HG03108 (cell line): Measurements from ENCODE around the gene ZNF557.
"Not testable (repeated sequence)": the region's sequence is repeated elsewhere in the genome, so short reads cannot be mapped to it uniquely, and the experiment has no call there.

Source experiments
- ATAC-seq: cut with Tn5 transposase; IDR thresholded peaks from one replicate; pipeline ENCODE4 v1.9.1; 2021; ENCODE audit warnings: moderate library complexity; ENCODE audit not compliant: unreplicated experiment

ZNF557 gene

DNA sequence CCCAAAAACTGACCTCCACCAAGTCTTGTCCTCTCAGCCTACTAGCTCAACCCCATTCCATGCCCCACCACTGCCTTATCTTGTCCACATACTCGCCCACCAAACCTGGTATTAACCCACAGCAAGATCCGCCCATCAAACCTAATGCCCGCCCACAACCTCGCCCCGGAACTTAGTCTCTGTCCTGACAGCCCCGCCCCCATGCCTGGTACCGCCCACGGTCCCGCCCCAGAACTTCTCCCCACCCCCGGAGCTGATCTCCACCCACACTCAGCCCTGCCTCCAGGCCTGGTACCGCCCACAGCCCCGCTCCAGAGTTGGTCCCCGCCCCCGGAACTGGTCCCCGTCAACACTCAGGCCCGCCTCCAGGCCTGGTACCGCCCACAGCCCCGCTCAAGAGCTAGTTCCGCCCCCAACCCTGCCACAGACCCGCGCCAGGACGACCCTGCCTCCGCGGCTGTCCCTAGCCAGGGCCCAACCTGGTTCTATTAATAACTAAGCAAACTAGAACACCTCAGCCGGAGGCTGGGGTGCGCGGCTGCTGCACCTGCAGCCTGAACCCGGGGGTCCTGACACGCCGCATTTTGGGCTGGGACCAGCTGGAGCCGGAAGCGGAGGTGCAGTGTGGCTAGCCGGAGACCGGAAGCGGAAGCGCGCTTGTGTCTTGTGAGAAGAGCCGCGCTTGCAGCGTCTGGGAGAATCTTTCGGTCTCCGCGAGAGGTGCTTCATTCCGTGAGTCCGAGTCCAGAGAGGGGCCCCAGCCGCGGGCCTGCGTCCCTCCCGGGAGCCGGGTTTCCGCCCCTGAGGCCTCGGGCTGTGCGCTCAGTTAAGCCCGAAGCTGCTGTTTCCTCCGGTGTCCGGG, at the start of gene ZNF557:
Gene ZNF557, plus strand, starts transcription at position 662 of the 862 bp plus-strand sequence. CDS start 5,372 bp downstream, outside the sequence.
- peak; percentile 94 for ATAC-seq

DNA sequence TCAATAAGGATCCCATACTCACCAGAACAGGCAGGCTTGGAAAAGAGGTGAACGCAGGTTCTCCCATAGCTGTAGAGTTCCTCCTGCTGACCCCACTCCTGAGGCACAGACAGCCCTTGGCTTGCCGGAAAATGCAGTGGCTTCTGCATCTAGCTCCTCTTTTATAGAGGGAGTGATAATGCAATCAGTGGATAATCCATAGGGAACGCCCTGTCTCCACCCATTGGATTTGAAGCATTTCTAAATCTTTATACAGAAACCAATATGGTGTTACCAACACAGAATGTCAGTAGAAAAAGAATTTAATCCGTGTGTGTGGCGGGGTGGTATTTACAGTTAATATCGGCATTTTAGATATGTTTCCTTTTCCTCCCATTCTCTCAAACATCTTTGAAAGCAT, 48.2 kb upstream of the ZNF557 start, which contains the start of gene MBD3L2B:
Gene MBD3L2B, minus strand, starts transcription at position 101 of the 400 bp plus-strand sequence. Its CDS starts 34 bp downstream, at position 67.
- ATAC-seq = not testable (repeated sequence)

DNA sequence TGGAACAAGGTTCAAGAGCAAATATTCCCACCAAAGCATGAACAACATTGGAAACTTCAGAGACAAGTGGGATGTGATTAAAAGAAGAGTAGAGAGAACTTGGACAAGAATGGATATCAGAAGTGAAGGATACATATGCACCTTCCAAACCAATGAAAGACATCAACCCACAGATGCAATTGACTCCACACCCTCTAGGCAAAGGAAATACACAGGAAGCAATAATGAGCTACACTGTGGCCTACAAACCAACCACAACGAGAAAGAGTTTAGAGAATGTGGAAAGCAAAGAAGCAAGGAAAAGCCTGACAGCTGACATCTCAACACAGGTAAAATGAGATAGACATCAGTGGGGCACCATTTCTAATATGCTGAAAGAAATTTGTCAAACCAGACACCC, 40.7 kb upstream of the ZNF557 start:
- ATAC-seq = not testable (repeated sequence)

DNA sequence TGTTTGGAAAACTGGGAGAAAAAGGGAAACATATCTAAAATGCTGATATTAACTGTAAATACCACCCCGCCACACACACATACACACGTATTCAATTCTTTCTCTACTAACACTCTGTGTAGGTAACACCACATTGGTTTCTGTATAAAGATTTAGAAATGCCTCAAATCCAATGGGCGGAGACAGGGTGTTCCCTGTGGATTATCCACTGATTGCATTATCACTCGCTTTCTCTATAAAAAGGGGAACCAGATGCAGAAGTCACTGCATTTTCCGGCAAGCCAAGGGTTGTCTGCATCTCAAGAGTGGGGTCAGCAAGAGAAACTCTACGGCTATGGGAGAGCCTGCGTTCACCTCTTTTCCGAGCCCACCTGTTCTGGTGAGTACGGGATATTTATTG, 39.2 kb upstream of the ZNF557 start, which contains the start of gene MBD3L5:
Gene MBD3L5, plus strand, starts transcription at position 301 of the 400 bp plus-strand sequence. Its CDS starts 34 bp downstream, at position 335.
- ATAC-seq = not testable (repeated sequence)

DNA sequence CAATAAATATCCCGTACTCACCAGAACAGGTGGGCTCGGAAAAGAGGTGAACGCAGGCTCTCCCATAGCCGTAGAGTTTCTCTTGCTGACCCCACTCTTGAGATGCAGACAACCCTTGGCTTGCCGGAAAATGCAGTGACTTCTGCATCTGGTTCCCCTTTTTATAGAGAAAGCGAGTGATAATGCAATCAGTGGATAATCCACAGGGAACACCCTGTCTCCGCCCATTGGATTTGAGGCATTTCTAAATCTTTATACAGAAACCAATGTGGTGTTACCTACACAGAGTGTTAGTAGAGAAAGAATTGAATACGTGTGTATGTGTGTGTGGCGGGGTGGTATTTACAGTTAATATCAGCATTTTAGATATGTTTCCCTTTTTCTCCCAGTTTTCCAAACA, 29.4 kb upstream of the ZNF557 start, which contains the start of gene MBD3L4:
Gene MBD3L4, minus strand, starts transcription at position 101 of the 400 bp plus-strand sequence. Its CDS starts 35 bp downstream, at position 66.
- ATAC-seq = not testable (repeated sequence)

DNA sequence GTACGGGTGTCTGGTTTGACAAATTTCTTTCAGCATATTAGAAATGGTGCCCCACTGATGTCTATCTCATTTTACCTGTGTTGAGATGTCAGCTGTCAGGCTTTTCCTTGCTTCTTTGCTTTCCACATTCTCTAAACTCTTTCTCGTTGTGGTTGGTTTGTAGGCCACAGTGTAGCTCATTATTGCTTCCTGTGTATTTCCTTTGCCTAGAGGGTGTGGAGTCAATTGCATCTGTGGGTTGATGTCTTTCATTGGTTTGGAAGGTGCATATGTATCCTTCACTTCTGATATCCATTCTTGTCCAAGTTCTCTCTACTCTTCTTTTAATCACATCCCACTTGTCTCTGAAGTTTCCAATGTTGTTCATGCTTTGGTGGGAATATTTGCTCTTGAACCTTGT, 27.9 kb upstream of the ZNF557 start:
- ATAC-seq = not testable (repeated sequence)

DNA sequence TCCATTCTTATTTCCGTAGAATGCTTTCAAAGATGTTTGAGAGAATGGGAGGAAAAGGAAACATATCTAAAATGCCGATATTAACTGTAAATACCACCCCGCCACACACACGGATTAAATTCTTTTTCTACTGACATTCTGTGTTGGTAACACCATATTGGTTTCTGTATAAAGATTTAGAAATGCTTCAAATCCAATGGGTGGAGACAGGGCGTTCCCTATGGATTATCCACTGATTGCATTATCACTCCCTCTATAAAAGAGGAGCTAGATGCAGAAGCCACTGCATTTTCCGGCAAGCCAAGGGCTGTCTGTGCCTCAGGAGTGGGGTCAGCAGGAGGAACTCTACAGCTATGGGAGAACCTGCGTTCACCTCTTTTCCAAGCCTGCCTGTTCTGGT, 20.5 kb upstream of the ZNF557 start, which contains the start of gene MBD3L2:
Gene MBD3L2, plus strand, starts transcription at position 301 of the 400 bp plus-strand sequence. Its CDS starts 53 bp downstream, at position 354.
- ATAC-seq = not testable (repeated sequence)

DNA sequence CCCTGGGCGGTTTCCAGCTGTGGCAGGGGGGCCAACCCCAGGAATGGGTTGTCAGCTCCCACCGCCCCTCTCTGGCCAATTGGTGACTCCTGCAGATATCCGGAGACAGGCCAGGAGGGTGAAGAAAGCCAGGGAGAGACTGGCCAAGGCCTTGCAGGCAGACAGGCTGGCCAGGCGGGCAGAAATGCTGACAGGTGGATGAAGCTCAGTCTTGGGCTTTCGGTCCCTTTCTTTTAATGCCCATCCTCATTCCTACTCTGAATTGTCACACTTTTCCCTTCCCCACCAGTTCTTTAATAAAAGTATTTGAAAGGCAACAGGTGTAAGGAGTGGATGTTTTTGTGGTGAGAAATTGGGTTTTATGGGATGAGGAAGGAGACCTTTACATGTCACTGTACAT, 18.1 kb upstream of the ZNF557 start:
- not testable (repeated sequence) for ATAC-seq

DNA sequence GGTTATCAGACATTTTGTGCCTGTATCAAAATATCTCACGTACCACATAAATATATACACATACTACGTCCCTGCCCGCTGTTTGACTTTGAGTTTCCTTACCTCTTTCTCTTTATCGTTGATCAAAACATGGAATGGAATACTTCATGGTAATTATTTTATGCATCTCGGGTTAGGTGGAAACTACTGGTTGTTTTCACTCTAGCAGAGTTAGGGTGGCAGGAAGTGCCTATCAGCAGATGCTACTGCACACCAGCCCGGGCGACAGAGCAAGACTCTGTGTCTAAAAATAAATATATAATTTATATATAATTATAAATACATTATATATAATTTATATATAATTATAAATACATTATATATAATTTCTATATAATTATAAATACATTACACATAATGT, 16.6 kb upstream of the ZNF557 start:
- not testable (repeated sequence) for ATAC-seq

DNA sequence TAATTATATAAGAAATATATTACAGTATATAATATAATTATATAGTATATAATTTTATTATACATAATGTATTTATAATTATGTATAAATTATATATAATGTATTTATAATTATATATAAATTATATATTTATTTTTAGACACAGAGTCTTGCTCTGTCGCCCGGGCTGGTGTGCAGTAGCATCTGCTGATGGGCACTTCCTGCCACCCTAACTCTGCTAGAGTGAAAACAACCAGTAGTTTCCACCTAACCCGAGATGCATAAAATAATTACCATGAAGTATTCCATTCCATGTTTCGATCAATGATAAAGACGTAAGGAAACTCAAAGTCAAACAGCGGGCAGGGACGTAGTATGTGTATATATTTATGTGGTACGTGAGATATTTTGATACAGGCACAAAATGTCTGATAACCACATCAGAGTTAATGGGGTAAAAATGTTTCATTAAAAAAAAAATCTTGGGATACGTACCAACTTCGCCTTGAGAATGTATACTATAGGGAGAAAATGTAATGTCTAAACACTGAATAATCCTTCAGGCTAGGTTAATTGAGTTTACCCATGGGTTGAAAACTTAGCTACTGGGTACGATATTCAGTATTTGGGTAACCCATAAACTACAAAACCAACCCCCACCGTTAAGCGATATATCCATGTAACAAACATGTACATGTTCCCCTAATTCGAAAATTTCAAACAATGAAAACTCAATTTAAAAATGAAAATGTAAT, 14.7 kb upstream of the ZNF557 start:
- not testable (repeated sequence) for ATAC-seq

DNA sequence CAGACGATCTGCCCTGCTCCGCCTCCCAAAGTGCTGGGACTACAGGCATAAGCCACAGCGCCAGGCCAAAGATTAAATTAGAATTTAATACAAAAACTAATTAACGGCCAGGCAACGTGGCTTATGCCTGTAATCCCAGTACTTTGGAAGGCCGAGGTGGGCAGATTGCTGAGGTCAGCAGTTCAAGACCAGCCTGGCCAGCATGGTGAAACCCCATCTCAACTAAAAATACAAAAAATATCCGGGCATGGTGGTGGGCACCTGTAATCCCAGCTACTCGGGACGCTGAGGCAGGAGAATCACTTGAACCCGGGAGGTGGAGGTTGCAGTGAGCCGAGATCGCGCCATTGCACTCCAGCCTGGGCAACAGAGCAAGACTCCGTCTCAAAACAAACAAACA, 13.8 kb upstream of the ZNF557 start:
- not testable (repeated sequence) for ATAC-seq

DNA sequence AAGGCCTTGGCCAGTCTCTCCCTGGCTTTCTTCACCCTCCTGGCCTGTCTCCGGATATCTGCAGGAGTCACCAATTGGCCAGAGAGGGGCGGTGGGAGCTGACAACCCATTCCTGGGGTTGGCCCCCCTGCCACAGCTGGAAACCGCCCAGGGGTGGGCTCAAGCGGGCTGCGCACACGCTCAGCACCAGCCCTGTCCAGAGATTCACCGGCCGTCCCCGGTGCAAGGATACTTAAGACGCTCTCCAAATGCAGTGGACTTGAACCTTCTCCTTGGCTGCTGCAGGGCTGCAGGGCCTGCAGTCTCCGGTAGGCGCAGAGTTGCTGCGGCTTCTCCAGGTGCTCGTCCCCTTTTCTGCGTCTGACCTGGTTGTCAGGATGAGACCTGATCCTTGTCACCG, 13.1 kb upstream of the ZNF557 start:
- not testable (repeated sequence) for ATAC-seq

DNA sequence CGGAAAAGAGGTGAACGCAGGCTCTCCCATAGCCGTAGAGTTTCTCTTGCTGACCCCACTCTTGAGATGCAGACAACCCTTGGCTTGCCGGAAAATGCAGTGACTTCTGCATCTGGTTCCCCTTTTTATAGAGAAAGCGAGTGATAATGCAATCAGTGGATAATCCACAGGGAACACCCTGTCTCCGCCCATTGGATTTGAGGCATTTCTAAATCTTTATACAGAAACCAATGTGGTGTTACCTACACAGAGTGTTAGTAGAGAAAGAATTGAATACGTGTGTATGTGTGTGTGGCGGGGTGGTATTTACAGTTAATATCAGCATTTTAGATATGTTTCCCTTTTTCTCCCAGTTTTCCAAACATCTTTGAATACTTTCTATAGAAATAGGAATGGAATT, 10.9 kb upstream of the ZNF557 start, which contains the start of gene MBD3L3:
Gene MBD3L3, minus strand, starts transcription at position 101 of the 400 bp plus-strand sequence. Its CDS starts 71 bp downstream, at position 30.
- not testable (repeated sequence) for ATAC-seq

DNA sequence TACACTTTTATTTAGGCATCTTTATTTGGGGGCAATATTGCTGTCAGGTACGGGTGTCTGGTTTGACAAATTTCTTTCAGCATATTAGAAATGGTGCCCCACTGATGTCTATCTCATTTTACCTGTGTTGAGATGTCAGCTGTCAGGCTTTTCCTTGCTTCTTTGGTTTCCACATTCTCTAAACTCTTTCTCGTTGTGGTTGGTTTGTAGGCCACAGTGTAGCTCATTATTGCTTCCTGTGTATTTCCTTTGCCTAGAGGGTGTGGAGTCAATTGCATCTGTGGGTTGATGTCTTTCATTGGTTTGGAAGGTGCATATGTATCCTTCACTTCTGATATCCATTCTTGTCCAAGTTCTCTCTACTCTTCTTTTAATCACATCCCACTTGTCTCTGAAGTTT, 9.5 kb upstream of the ZNF557 start:
- not testable (repeated sequence) for ATAC-seq

DNA sequence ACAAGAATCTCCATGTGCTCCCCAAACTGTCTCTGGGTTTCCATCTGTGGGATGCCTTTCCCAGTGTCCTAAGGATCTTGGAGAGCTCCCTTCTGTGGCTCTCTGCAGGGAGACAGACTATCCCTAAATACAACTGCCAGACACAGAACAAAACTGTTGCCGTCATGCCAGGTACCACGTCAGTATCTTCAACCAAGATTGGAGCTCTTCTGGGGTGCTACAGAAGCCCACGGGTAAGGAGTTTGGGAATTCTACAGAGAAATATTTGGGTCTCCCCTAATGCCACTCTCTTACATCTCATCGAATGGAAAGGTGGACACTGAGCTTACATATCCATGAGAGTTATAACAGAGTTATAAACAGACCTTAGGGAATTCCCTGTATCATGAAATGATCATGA, 6.2 kb upstream of the ZNF557 start:
- ATAC-seq = no peak

DNA sequence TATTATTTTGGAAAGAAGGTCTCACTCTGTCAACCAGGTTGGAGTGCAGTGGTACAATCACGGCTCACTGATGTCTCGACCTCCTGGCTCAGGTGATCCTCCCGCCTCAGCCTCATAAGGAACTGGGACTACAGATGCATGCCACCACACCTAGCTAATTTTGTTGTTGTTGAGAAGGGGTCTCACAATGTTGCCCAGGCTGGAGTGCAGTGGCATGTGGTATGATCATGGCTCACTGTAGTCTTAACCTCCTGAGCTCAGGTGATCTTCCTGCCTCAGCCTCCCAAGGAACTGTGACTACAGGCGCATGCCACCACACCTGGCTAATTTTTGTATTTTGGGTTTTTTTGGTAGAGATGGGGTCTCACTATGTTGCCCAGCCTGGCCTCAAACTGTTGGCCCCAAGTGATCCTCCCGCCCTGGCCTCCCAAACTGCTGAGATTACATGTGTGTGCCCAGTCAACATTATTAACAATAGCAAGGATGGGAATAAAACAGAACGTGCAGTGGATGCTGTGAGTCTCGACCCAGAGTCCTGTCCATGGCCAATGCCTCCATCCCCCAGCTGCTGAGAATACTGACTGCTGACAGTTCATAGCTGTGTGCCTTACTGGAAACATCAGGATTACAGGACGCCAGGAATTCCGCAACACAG, 5.6 kb upstream of the ZNF557 start:
- ATAC-seq = no peak

DNA sequence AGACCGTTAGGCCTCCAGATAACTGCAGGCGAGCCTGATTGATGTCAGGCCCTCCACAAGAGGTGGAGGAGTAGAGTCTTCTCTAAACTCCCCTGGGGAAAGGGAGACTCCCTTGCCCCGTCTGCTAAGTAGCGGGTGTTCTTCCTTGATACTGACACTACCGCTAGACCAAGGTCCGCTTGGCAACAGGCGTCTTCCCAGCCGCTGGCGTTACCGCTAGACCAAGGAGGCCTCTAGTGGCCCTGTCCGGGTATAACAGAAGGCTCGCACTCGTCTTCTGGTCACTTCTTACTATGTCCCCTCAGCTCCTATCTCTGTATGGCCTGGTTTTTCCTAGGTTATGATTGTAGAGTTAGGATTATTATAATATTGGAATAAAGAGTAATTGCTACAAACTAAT, 2.4 kb upstream of the ZNF557 start:
- ATAC-seq = not testable (repeated sequence)

DNA sequence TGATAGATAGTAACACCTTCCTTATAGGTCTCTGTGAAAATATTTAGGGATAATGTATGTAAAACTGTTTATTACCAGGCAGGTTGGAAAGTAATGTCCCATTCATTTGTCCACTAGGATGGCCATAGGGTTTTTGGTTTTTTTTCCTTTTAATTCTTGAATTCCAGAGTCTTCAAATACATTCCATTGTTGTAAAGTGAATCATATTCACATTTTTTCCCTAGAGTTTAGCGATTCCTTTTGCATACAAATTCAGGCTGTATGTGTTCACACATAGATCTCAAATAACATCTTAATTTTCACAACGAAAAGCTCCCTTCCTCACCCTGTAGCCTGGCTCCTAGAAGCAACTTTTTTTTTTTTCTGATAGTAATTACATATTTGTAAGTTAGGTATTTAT, 1.8 kb upstream of the ZNF557 start:
- no peak for ATAC-seq

DNA sequence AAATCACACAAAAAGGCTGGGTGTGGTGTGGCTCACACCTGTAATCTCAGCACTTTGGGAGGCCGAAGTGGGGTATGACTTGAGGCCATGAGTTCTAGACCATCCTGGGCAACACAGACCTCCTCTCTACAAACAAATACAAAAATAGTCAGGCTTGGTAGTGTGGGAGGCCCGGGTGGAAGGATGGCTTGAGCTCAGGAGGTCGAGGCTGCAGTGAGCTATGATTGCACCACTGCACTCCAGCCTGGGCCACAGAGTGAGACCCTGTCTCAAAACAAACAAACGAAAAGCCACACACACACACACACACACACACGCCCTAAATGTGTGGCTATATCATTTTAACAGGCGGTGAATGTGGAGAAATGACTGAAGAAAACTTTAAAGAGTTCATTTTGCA, 904 bp upstream of the ZNF557 start:
- no peak for ATAC-seq

DNA sequence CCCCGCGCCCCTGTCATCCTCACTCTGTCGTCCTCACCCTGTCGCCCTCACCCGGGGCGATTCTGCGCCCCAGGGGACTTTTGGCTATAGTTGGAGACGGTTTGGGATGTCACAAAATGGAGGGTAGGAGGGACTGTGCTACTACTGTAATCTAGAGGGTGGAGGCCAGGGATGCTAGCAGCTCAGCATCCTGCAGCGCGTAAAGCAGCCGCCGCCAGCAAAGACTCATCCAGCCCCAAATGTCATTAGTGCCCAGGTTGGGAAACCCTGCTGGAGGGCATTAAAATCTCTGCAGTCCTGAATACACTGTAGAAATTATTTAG, 362 bp downstream of the ZNF557 start:
- ATAC-seq = no peak

DNA sequence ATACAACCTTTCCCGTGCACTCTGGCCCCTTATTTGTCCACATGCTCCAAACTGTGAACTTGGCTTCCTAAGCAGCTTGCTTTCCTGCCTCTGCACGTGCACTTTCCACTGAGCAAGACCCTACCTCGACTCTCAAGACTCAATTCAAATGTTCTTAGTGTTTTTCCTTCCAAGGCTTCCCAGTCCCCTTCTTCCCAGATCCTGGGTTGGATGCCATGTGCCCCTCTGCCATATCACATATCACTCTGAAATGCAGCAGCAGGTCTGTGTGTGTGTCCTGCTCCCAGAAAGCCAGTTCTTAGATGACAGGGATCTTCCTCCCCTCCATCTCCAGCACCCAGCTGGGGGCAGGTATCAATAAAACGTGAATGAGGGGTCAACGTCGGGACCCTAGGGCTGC, 3.0 kb downstream of the ZNF557 start:
- no peak for ATAC-seq
